Colonic mucosa (tissue), 4 donors: ENCODE measurements around the gene IGFL1. TPM values are rescaled to one million over a fixed set of nuclear protein-coding genes. Genes with fewer than 3 reads are reported as not detected.
"Not testable (repeated sequence)": the region's sequence is repeated elsewhere in the genome, so short reads cannot be mapped to it uniquely, and the experiment has no call there.

Source experiments
- DNase-seq: peaks from one replicate; pipeline ENCODE4 v3.0.0-alpha.2; 2020
- H3K27ac ChIP-seq: fragments of 200-600 bp; one replicate; pipeline ENCODE4 v1.8.0; 2021
- H3K27me3 ChIP-seq: fragments of 200-600 bp; one replicate; pipeline ENCODE4 v1.8.0; 2021
- H3K36me3 ChIP-seq: fragments of 200-600 bp; one replicate; pipeline ENCODE4 v1.8.0; 2021
- H3K4me1 ChIP-seq: fragments of 200-600 bp; one replicate; pipeline ENCODE4 v1.8.0; 2021; ENCODE audit warnings: mild to moderate bottlenecking
- H3K4me3 ChIP-seq: fragments of 200-600 bp; one replicate; pipeline ENCODE4 v1.8.0; 2021
- H3K9ac ChIP-seq, 2 donors: one replicate each; pipeline ENCODE4 v1.7.0; 2013; ENCODE audit warnings: control low read depth in 2 of 2, low read depth in 2 of 2, low read length in 2 of 2
- H3K9me3 ChIP-seq: fragments of 200-600 bp; one replicate; pipeline ENCODE4 v1.8.0; 2021
- CTCF ChIP-seq: fragments of 200-600 bp; IDR thresholded peaks from one replicate; pipeline ENCODE4 v1.8.0; 2022; ENCODE audit warnings: antibody characterized with exemption, mild to moderate bottlenecking
- intact Hi-C: fragments of 100-400 bp; cut with DNase I; formaldehyde crosslinking; loops from one replicate; pipeline ENCODE4 v1.14.1; 2022
- total RNA-seq, 2 donors: library from RNA; stranded (reverse); fragmentation: NEBNext Ultra II Directional in 1 of 2; extraction: Animal tissue kit (Norgen Biotek cat#: 25700) in 1 of 2; gene quantifications; one replicate each; pipeline ENCODE4 v1.2.1, GENCODE V29; 2021
- donor health status: healthy.
- donor health status: DM: no; HTN: no; CAD: no.
- donor health status: DM: no; HTN: no; CAD: no.

Gene IGFL1
- total RNA-seq, 2 donors from 2014 or later, result not detected

GRCh38 chr19:46264801-46265200 lies 35.3 kb downstream of the IGFL1 start:
- not testable (repeated sequence) for H3K4me1 ChIP-seq, DNase-seq, H3K9ac ChIP-seq, H3K27me3 ChIP-seq, H3K4me3 ChIP-seq, H3K9me3 ChIP-seq, H3K27ac ChIP-seq, H3K36me3 ChIP-seq
- intact Hi-C loops, result loop anchor here (2.0 to 5.0 kb wide), 3 partner anchors 72 to 236 kb away; no protein-coding TSS in a partner anchor

- Histone ChIP-seq H3K4me3 (no peak overlapping the region), H3K36me3 (no peaks in the 10 kb centered on the region), H3K9me3 (no peaks in the 10 kb centered on the region), H3K9ac (no peak overlapping the region), H3K4me1 (no peaks in the 10 kb centered on the region), H3K27me3 (no peaks in the 10 kb centered on the region), H3K27ac (no peak overlapping the region)
- intact Hi-C loops, result loop anchor here (2.0 to 5.0 kb wide), 2 partner anchors 183 to 237 kb away; no protein-coding TSS in a partner anchor
- peak; percentile 70 for DNase-seq
- TF ChIP-seq CTCF, result peak; percentile 77
Observed at GRCh38 chr19:46265217-46265828, 35.8 kb downstream of the IGFL1 start.

- intact Hi-C loops, result loop anchor here (5.0 kb wide), 1 partner anchor 187 kb away; no protein-coding TSS in a partner anchor
- H3K4me3 ChIP-seq, result no peak overlapping the region
- TF ChIP-seq CTCF, result no peak
- H3K27me3 ChIP-seq, result no peaks in the 10 kb centered on the region
- DNase-seq, result no peak
- H3K36me3 ChIP-seq, result no peaks in the 10 kb centered on the region
- no peak overlapping the region for H3K27ac ChIP-seq
- no peaks in the 10 kb centered on the region for H3K9me3 ChIP-seq
- no peak overlapping the region for H3K9ac ChIP-seq
- no peaks in the 10 kb centered on the region for H3K4me1 ChIP-seq
Observed at GRCh38 chr19:46269101-46269500, 39.6 kb downstream of the IGFL1 start.

GRCh38 chr19:46270521-46271256 lies 41.1 kb downstream of the IGFL1 start:
- TF ChIP-seq CTCF, result no peak
- intact Hi-C loops, result no loop called here
- H3K27me3 ChIP-seq, result no peaks in the 10 kb centered on the region

GRCh38 chr19:46271481-46272197 lies 42.1 kb downstream of the IGFL1 start:
- Histone ChIP-seq H3K4me1 (no peaks in the 10 kb centered on the region), H3K36me3 (no peaks in the 10 kb centered on the region), H3K27ac (no peak overlapping the region), H3K9me3 (no peaks in the 10 kb centered on the region), H3K27me3 (no peaks in the 10 kb centered on the region), H3K4me3 (no peak overlapping the region), H3K9ac (no peak overlapping the region)
- intact Hi-C loops, result no loop called here
- no peak for DNase-seq
- no peak for TF ChIP-seq CTCF

More at GRCh38 chr19:46270521-46271256, 41.1 kb downstream of the IGFL1 start:
- Histone ChIP-seq H3K4me3 (no peak overlapping the region), H3K9ac (no peak overlapping the region), H3K9me3 (no peaks in the 10 kb centered on the region), H3K27ac (no peak overlapping the region), H3K4me1 (no peaks in the 10 kb centered on the region), H3K36me3 (no peaks in the 10 kb centered on the region)
- DNase-seq, result no peak

- H3K9me3 ChIP-seq, H3K27me3 ChIP-seq, intact Hi-C loops, H3K4me3 ChIP-seq, H3K4me1 ChIP-seq, H3K36me3 ChIP-seq, H3K27ac ChIP-seq, H3K9ac ChIP-seq, DNase-seq: not testable (repeated sequence)
Observed at GRCh38 chr19:46273931-46274330, 44.4 kb downstream of the IGFL1 start.
